ENCODE results near the gene CAPZB.

Gene CAPZB

DNA sequence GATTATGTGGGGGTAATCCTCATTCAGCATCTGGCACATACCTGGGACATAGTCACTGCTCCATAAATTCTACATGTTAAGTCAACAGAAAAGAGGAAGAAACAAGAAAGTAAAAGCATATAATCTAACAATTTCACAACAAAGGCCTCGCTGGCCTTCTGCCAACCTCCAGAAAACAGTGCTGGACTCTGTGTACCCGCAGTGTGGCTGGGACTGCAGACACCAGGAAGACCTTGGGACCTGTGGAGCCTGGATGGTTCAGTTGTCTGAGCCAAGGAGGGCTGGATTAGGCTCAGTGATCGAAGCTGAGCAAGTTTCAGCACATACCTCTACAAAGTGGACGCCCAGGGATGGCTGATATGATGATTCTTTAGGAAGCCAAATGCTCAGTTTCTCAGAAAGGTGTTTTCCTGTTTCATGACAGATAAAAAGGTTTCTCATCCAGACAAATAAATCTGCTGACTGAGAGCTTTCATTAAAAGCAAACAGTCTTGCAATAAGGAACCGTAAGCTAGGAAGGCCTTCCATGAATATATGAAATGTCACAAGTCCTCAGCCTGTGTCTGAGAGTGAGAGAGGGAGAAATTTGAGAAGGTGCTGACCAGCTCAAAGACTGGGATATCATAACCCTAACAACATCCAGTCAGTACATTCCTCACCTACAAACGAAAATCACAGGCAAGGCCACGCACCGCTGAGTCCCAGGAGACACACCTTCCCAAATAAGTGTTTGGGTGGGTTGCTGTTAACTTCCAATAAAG is 48.4 kb downstream of the CAPZB start (continued):
- no peak for TF ChIP-seq POU6F1 (CRISPR knock-in tag; IDR thresholded peaks at IDR 0.05; ENCODE audit: borderline replicate concordance, low read depth)
- no peak for TF ChIP-seq ZFP3 (CRISPR knock-in tag; IDR thresholded peaks at IDR 0.05)
- no peak for TF ChIP-seq TSHZ2 (CRISPR knock-in tag; IDR thresholded peaks at IDR 0.05)
- no peak for TF ChIP-seq ESRRG (CRISPR knock-in tag; IDR thresholded peaks at IDR 0.05)

- no peak for ATAC-seq
- TF ChIP-seq BACH2 (CRISPR knock-in tag; IDR thresholded peaks at IDR 0.05; ENCODE audit: borderline replicate concordance) (no peak), PATZ1 (CRISPR knock-in tag; IDR thresholded peaks at IDR 0.05; ENCODE audit: borderline replicate concordance) (no peak), GLIS3 (CRISPR knock-in tag; IDR thresholded peaks at IDR 0.05) (no peak), ISL1 (CRISPR knock-in tag; IDR thresholded peaks at IDR 0.05) (no peak)
Observed at GRCh38 chr1:19435851-19436455, 49.4 kb downstream of the CAPZB start.

- no peak for ATAC-seq
- TF ChIP-seq ZNF70 (CRISPR knock-in tag; IDR thresholded peaks at IDR 0.05) (no peak), CSDC2 (CRISPR knock-in tag; IDR thresholded peaks at IDR 0.05) (no peak), BACH2 (CRISPR knock-in tag; IDR thresholded peaks at IDR 0.05; ENCODE audit: borderline replicate concordance) (no peak), PPARA (CRISPR knock-in tag; IDR thresholded peaks at IDR 0.05; ENCODE audit: borderline replicate concordance) (no peak), TOX (CRISPR knock-in tag; IDR thresholded peaks at IDR 0.05; ENCODE audit: borderline replicate concordance) (no peak), GLIS3 (CRISPR knock-in tag; IDR thresholded peaks at IDR 0.05) (no peak), ARNTL (CRISPR knock-in tag; IDR thresholded peaks at IDR 0.05; ENCODE audit: borderline replicate concordance, low read depth) (no peak), ZFP3 (CRISPR knock-in tag; IDR thresholded peaks at IDR 0.05) (no peak), TCF4 (CRISPR knock-in tag; IDR thresholded peaks at IDR 0.05; ENCODE audit: borderline replicate concordance) (no peak), ZNF565 (CRISPR knock-in tag; conservative IDR thresholded peaks at IDR 0.05; ENCODE audit: low read depth) (no peak), SNAI2 (CRISPR knock-in tag; IDR thresholded peaks at IDR 0.05) (no peak), TSHZ2 (CRISPR knock-in tag; IDR thresholded peaks at IDR 0.05) (no peak)
- TF ChIP-seq, protein P1, sequence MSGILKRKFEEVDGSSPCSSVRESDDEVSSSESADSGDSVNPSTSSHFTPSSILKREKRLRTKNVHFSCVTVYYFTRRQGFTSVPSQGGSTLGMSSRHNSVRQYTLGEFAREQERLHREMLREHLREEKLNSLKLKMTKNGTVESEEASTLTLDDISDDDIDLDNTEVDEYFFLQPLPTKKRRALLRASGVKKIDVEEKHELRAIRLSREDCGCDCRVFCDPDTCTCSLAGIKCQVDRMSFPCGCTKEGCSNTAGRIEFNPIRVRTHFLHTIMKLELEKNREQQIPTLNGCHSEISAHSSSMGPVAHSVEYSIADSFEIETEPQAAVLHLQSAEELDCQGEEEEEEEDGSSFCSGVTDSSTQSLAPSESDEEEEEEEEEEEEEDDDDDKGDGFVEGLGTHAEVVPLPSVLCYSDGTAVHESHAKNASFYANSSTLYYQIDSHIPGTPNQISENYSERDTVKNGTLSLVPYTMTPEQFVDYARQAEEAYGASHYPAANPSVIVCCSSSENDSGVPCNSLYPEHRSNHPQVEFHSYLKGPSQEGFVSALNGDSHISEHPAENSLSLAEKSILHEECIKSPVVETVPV (CRISPR knock-in tag; IDR thresholded peaks at IDR 0.05) = no peak
Observed at GRCh38 chr1:19435181-19435580, 50.2 kb downstream of the CAPZB start.

All from SK-N-SH treated with all-trans-retinoic acid at 6 μM for 48 hours (cell line).